Fibroblast of the aortic adventitia (primary cell): ENCODE results near the gene NACC2. TPM values are rescaled to one million over a fixed set of nuclear protein-coding genes. Genes with fewer than 3 reads are reported as not detected.

Experiments
- DNase-seq: peaks from one replicate; pipeline ENCODE4 v3.0.0-alpha.2; 2010; ENCODE audit warnings: low read depth
- H3K4me3 ChIP-seq: 2 replicates; pipeline ENCODE4 v1.5.1; 2011; ENCODE audit warnings: low read depth, mild to moderate bottlenecking, control low read depth, low read length, moderate library complexity
- CTCF ChIP-seq: IDR thresholded peaks from 2 replicates; pipeline ENCODE4 v1.5.1; 2011; ENCODE audit warnings: mild to moderate bottlenecking, low read length, control low read depth, inconsistent platforms; ENCODE audit not compliant: insufficient read depth
- total RNA-seq: library from RNA; depleted of rRNA; stranded (reverse); fragments of >200 nt; gene quantifications from 2 replicates; pipeline ENCODE4 v1.2.3, GENCODE V29; 2012; ENCODE audit warnings: low replicate concordance

Gene NACC2
- total RNA-seq, 1 donor: 17.4 TPM

- no peak for DNase-seq
- no peak overlapping the region for H3K4me3 ChIP-seq
- TF ChIP-seq CTCF: no peak
Observed at GRCh38 chr9:136055715-136056545, 39.2 kb downstream of the NACC2 start.

GRCh38 chr9:136054798-136055714 lies 40.0 kb downstream of the NACC2 start:
- no peak for TF ChIP-seq CTCF
- no peak for DNase-seq
- H3K4me3 ChIP-seq: no peak overlapping the region

- TF ChIP-seq CTCF: no peak
- DNase-seq: no peak
Observed at GRCh38 chr9:136054146-136054545, 40.9 kb downstream of the NACC2 start.

GRCh38 chr9:136053757-136054142 lies 41.3 kb downstream of the NACC2 start:
- DNase-seq: no peak
- TF ChIP-seq CTCF: no peak
- H3K4me3 ChIP-seq: no peak overlapping the region

More at GRCh38 chr9:136054146-136054545, 40.9 kb downstream of the NACC2 start:
- no peak overlapping the region for H3K4me3 ChIP-seq

GRCh38 chr9:136052991-136053756 lies 41.9 kb downstream of the NACC2 start:
- no peak for TF ChIP-seq CTCF
- no peak for DNase-seq
- H3K4me3 ChIP-seq: no peak overlapping the region

- H3K4me3 ChIP-seq: no peak overlapping the region
- DNase-seq: no peak
- no peak for TF ChIP-seq CTCF
Observed at GRCh38 chr9:136052472-136052880, 42.6 kb downstream of the NACC2 start.
